HG02763 (cell line): ENCODE results near the gene SLC20A1.
A peak's percentile ranks its signal among the peaks of the same experiment; 100 is the strongest.
"Not testable (repeated sequence)": the region's sequence is repeated elsewhere in the genome, so short reads cannot be mapped to it uniquely, and the experiment has no call there.

Experiments
- ATAC-seq: cut with Tn5 transposase; IDR thresholded peaks from one replicate; pipeline ENCODE4 v1.9.1; 2021; ENCODE audit warnings: mild to moderate bottlenecking, moderate library complexity; ENCODE audit not compliant: unreplicated experiment

The SLC20A1 gene

DNA sequence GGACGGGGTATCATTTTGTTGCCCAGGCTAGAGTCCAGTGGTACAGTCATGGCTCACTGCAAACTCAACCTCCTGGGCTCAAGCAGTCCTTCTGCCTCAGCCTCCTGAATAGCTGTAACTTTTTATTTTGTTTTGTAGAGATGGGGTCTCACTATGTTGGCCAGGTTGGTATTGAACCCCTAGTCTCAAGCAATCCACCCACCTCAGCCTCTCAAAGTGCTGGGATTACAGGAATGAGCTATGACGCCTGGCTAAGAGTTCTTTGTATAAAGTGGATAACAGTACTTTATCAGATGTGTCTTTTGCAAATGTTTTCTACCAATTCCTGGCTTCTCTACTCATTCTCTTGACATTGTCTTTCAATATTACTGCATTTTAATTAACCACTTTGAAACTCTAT, 57.9 kb downstream of the SLC20A1 start:
- no peak for ATAC-seq

DNA sequence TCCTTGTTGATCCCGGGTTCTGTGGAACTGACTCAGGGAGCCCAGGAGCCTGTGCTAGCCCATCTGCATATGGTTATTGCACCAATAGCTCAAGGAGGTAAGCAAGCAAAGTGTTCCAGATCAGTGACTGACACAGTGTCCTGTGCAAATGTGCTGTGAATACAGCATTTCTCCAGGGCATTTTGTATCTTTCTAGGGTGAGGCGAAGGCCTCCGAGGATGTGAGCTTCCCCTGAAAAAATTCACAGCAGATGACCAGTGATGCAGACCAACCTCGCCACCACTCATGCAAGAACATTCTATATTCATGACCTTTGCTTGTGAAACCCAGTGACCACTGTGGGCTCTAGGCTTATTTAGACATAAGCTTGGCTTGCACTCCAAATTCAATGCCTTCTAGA, 59.8 kb downstream of the SLC20A1 start:
- ATAC-seq, result no peak

GRCh38 chr2:112706170-112706664, 60.5 kb downstream of the SLC20A1 start:
- peak; percentile 37 for ATAC-seq

GRCh38 chr2:112706947-112707346, 61.2 kb downstream of the SLC20A1 start:
- not testable (repeated sequence) for ATAC-seq

- no peak for ATAC-seq
Measured at GRCh38 chr2:112708968-112709367, 63.2 kb downstream of the SLC20A1 start.

DNA sequence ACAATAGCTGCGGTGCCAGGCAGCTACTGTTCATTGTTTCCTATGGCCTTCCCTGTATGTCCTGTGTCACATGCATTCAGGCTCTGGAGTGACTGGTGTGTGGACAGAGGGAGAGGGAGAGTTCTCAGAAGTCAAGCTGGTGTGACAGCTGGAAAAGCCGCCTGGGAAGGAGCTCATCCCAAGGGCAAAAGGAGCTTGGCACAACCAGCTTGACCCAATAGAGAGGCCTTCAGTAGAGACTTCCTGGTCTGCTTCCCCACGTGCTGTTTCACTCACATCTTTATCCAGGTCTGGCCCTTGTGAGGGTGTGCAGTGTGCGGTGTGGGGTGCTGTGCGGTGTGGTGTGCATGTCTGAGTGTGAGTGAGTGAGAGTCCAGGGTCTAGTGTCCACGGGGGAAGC, 64.0 kb downstream of the SLC20A1 start:
- no peak for ATAC-seq

DNA sequence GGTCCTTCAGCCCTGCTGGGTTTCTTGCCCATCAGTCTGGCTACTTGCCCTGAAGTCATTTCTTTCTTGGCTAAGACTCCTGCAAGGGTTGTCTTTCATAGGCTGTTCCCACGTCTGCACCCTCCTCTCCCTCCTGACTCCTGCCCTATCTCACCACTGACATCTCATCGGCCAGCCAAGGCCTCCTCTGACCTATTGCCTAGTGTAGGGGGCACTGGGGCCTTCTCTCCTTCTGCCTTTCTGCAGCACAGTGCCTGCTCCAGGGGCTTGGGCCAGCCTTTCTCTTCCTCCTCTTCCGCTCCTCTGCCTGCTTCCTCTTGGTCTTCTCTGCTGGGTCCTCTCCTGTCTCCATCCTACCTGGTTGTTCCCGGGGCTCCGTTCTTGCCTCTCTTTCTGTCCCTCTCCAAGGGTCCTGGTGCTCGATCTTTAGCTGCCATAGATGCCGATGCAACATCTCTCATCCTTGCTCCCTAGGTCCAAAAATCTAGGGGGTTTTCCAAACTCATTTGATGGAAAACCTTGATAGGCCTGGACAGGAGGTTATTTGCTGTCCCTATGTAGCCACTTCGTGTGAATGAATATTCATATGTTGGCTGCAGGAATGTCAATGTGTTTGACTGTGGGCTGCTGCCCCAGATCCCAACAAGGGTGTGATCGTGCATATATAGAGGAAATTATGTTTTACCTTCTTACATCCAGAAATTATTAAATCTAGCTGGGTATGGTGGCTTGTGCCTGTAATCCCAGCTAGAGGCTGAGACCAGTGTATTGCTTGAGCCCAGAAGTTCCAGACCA, 65.4 kb downstream of the SLC20A1 start:
- ATAC-seq, result no peak

GRCh38 chr2:112712465-112712864, 66.7 kb downstream of the SLC20A1 start:
- no peak for ATAC-seq

GRCh38 chr2:112712903-112713584, 67.3 kb downstream of the SLC20A1 start:
- no peak for ATAC-seq
